ENCODE measurements around the gene WDR33.
"Not testable (repeated sequence)": the region's sequence is repeated elsewhere in the genome, so short reads cannot be mapped to it uniquely, and the experiment has no call there.

The WDR33 gene

GRCh38 chr2:127818241-127818640 lies 7.3 kb upstream of the WDR33 start:
- H3K27me3 Mint-ChIP-seq (ENCODE audit: low read depth, poor library complexity), result peaks cover 24% of the 10 kb centered on the region
- no peak for DNase-seq
- H3K4me3 Mint-ChIP-seq, result no peak overlapping the region
- H3K4me1 Mint-ChIP-seq, result no peaks in the 10 kb centered on the region
- peaks cover 3% of the 10 kb centered on the region for H3K36me3 Mint-ChIP-seq (ENCODE audit: low read depth)
- no peak overlapping the region for H3K27ac Mint-ChIP-seq
- H3K9me3 Mint-ChIP-seq, result peaks cover 53% of the 10 kb centered on the region
- TF ChIP-seq, protein P1, sequence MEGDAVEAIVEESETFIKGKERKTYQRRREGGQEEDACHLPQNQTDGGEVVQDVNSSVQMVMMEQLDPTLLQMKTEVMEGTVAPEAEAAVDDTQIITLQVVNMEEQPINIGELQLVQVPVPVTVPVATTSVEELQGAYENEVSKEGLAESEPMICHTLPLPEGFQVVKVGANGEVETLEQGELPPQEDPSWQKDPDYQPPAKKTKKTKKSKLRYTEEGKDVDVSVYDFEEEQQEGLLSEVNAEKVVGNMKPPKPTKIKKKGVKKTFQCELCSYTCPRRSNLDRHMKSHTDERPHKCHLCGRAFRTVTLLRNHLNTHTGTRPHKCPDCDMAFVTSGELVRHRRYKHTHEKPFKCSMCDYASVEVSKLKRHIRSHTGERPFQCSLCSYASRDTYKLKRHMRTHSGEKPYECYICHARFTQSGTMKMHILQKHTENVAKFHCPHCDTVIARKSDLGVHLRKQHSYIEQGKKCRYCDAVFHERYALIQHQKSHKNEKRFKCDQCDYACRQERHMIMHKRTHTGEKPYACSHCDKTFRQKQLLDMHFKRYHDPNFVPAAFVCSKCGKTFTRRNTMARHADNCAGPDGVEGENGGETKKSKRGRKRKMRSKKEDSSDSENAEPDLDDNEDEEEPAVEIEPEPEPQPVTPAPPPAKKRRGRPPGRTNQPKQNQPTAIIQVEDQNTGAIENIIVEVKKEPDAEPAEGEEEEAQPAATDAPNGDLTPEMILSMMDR (IDR thresholded peaks at IDR 0.05), result no peak

- no peak for DNase-seq
- no peak overlapping the region for H3K4me3 Mint-ChIP-seq
- TF ChIP-seq, protein P1 (IDR thresholded peaks at IDR 0.05), result no peak
- peaks cover 14% of the 10 kb centered on the region for H3K27me3 Mint-ChIP-seq (ENCODE audit: low read depth, poor library complexity)
- peaks cover 7% of the 10 kb centered on the region for H3K36me3 Mint-ChIP-seq (ENCODE audit: low read depth)
- no peak overlapping the region for H3K27ac Mint-ChIP-seq
- H3K4me1 Mint-ChIP-seq, result peaks cover 17% of the 10 kb centered on the region
- H3K9me3 Mint-ChIP-seq, result peaks cover 47% of the 10 kb centered on the region
Observed at GRCh38 chr2:127814677-127815076, 3.7 kb upstream of the WDR33 start.

GRCh38 chr2:127812441-127812840 lies 1.5 kb upstream of the WDR33 start:
- DNase-seq; H3K27me3 Mint-ChIP-seq (ENCODE audit: low read depth, poor library complexity); H3K27ac Mint-ChIP-seq: not testable (repeated sequence)
- Mint-ChIP-seq H3K4me1 (peaks cover 31% of the 10 kb centered on the region), H3K36me3 (ENCODE audit: low read depth) (peaks cover 22% of the 10 kb centered on the region), H3K9me3 (peaks cover 37% of the 10 kb centered on the region), H3K4me3 (peak overlapping the region; percentile 95)

DNA sequence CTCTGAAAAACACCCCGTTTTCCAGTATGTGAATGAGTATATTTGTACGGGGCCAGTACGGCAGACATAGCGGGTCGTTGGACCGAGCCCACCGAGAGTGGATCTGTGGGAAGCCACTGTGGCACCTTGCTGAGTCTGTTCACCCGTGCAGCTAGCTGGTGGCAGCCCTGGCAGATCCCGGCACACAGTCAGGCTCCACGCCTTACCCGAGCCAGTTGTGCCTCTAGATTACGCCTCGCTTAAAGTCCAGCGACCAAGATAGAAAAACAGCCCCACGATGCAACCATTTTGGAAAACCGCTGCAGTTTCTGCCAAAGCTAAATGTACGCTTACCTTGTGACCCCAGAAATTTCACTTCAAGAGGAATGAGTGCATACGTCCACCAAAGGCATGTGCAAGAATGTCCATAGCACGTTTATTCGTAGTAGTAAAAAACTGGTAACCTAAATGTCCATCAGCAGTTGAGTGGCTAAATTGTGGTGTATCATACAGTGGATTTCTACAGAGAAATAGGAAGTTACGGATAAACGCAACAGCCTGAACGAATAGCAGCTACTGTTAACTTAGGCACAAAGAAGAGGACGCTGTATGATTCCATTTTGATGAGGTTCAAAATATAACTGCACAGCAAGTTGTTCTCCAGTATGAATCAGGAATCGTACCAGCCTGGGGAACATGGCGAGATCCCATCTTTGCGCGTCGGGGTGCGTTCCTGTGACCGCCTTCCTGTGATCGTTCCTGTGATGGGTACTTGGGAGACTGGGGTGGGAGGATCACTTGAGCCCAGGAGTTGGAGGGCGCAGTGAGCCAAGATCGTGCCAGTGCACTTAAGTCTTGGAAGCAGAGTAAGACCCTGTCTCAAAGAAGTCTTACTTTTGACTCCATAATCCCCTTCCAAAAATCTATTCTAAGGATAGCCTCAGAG lies 688 bp upstream of the WDR33 start:
- peaks cover 7% of the 10 kb centered on the region for H3K27me3 Mint-ChIP-seq (ENCODE audit: low read depth, poor library complexity)
- TF ChIP-seq, protein P1 (IDR thresholded peaks at IDR 0.05), result no peak
- H3K36me3 Mint-ChIP-seq (ENCODE audit: low read depth), result peaks cover 26% of the 10 kb centered on the region

DNA sequence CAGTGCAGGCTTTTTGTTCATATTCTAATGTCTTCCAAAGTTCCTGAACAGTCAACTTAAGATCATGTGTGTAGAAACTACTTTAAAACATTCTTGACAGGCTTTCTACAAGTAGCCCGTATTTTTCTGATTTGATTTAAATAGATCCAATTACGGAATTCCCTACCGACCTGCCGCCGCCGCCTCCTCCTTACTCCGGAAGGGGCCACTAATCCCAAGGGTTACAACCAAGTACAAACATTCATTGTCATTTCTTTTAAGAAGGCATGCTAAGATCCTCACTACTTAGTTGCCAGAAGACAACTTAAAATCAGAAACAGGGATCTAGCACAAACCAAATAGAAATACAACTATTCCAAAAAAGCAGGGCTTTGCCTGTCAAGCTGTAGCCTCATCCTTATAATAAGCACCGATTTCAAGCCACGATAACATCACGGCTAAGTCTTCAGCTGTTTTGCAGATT lies 784 bp downstream of the WDR33 start:
- H3K4me3 Mint-ChIP-seq, result peak overlapping the region; percentile 95
- H3K9me3 Mint-ChIP-seq, result peaks cover 31% of the 10 kb centered on the region
- peaks cover 45% of the 10 kb centered on the region for H3K4me1 Mint-ChIP-seq
- TF ChIP-seq, protein P1 (IDR thresholded peaks at IDR 0.05), result no peak
- peaks cover 36% of the 10 kb centered on the region for H3K36me3 Mint-ChIP-seq (ENCODE audit: low read depth)
- peaks cover 7% of the 10 kb centered on the region for H3K27me3 Mint-ChIP-seq (ENCODE audit: low read depth, poor library complexity)
- DNase-seq, result peak; percentile 25
- peak overlapping the region; percentile 99 for H3K27ac Mint-ChIP-seq

More for the DNA sequence above, 688 bp upstream of the WDR33 start:
- Mint-ChIP-seq H3K9me3 (peaks cover 37% of the 10 kb centered on the region), H3K4me3 (peak overlapping the region; percentile 95), H3K27ac (peak overlapping the region; percentile 99), H3K4me1 (peaks cover 36% of the 10 kb centered on the region)
- DNase-seq, result no peak

GRCh38 chr2:127807678-127808353 lies 3.2 kb downstream of the WDR33 start:
- H3K36me3 Mint-ChIP-seq (ENCODE audit: low read depth), result peaks cover 58% of the 10 kb centered on the region
- H3K27me3 Mint-ChIP-seq (ENCODE audit: low read depth, poor library complexity), result peaks cover 5% of the 10 kb centered on the region
- no peak overlapping the region for H3K27ac Mint-ChIP-seq
- DNase-seq, result no peak
- TF ChIP-seq, protein P1 (IDR thresholded peaks at IDR 0.05), result no peak
- peak overlapping the region; percentile 67 for H3K4me3 Mint-ChIP-seq
- peaks cover 35% of the 10 kb centered on the region for H3K9me3 Mint-ChIP-seq
- H3K4me1 Mint-ChIP-seq, result peaks cover 45% of the 10 kb centered on the region

GRCh38 chr2:127806860-127807259 lies 4.1 kb downstream of the WDR33 start:
- Mint-ChIP-seq H3K9me3 (peaks cover 28% of the 10 kb centered on the region), H3K36me3 (ENCODE audit: low read depth) (peaks cover 62% of the 10 kb centered on the region), H3K4me1 (peaks cover 41% of the 10 kb centered on the region)
- not testable (repeated sequence) for H3K4me3 Mint-ChIP-seq; H3K27me3 Mint-ChIP-seq (ENCODE audit: low read depth, poor library complexity); H3K27ac Mint-ChIP-seq; DNase-seq

Data from nephron progenitor cell (in vitro differentiated cells).